BJ (cell line): ENCODE results near the gene DMD. TPM values are rescaled to one million over a fixed set of nuclear protein-coding genes. Genes with fewer than 3 reads are reported as not detected.

ENCODE experiments used
- CTCF ChIA-PET: fragments of 350-600 bp; formaldehyde crosslinking; extraction: SDS; loops from one replicate; lab custom pipeline; 2021; ENCODE audit warnings: antibody characterized with exemption, inconsistent platforms; lab: Yijun Ruan, JAX
- POLR2A ChIA-PET: fragments of 300-600 bp; sonication (Branson Sonifier 250); formaldehyde crosslinking; extraction: SDS; loops from one replicate; lab custom pipeline; 2021; ENCODE audit warnings: antibody characterized with exemption; lab: Charles Lee
- DNase-seq: peaks from one replicate; pipeline ENCODE4 v3.0.0-alpha.2; 2011; ENCODE audit warnings: low read depth
- H3K27me3 ChIP-seq: 2 replicates; pipeline ENCODE4 v1.6.0; 2011; ENCODE audit warnings: low read length; ENCODE audit not compliant: control insufficient read depth, insufficient read depth
- H3K36me3 ChIP-seq: 2 replicates; pipeline ENCODE4 v1.5.1; 2011; ENCODE audit warnings: low read length; ENCODE audit not compliant: control insufficient read depth, insufficient read depth
- H3K4me3 ChIP-seq: 2 replicates; pipeline ENCODE4 v1.5.1; 2011; ENCODE audit warnings: low read depth, mild to moderate bottlenecking, control low read depth, low read length
- polyA plus RNA-seq: library from polyadenylated mRNA; depleted of rRNA; stranded (reverse); fragments of >200 nt; gene quantifications from 2 replicates; pipeline ENCODE4 v1.2.3, GENCODE V29; 2011
- TF ChIP-seq, protein P1 (sequence below): IDR thresholded peaks from 2 replicates; pipeline ENCODE4 v1.5.1; 2011; ENCODE audit warnings: low read depth, mild to moderate bottlenecking, control low read depth, inconsistent platforms, low read length, moderate library complexity; ENCODE audit not compliant: insufficient read depth

Gene DMD
- polyA plus RNA-seq, 1 experiment: 12.5 TPM

DNA sequence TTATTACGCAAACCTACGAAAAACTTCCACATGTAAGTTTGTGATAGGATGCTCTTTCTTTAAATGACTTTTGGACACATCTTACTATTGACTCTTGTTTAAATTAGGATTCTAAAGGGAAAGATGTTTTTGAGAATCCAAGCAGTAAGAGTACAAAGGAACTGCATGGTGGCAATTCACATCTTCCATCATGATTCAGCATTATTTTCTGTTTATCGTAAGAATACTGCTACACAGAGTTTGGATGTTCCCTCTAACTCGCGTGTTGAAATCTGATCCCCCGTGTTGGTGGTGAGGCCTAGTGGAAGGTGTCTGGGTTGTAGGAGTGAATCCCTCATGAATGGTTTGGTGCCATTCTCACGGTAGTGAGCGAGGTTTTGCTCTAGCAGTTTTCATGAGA lies 1767.7 kb downstream of the DMD start:
- no peak overlapping the region for H3K4me3 ChIP-seq
- no peaks in the 10 kb centered on the region for H3K27me3 ChIP-seq
- no peak for DNase-seq
- TF ChIP-seq, protein P1, sequence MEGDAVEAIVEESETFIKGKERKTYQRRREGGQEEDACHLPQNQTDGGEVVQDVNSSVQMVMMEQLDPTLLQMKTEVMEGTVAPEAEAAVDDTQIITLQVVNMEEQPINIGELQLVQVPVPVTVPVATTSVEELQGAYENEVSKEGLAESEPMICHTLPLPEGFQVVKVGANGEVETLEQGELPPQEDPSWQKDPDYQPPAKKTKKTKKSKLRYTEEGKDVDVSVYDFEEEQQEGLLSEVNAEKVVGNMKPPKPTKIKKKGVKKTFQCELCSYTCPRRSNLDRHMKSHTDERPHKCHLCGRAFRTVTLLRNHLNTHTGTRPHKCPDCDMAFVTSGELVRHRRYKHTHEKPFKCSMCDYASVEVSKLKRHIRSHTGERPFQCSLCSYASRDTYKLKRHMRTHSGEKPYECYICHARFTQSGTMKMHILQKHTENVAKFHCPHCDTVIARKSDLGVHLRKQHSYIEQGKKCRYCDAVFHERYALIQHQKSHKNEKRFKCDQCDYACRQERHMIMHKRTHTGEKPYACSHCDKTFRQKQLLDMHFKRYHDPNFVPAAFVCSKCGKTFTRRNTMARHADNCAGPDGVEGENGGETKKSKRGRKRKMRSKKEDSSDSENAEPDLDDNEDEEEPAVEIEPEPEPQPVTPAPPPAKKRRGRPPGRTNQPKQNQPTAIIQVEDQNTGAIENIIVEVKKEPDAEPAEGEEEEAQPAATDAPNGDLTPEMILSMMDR: no peak
- ChIA-PET POLR2A (no interaction called here), CTCF (no interaction called here)
- no peaks in the 10 kb centered on the region for H3K36me3 ChIP-seq

DNA sequence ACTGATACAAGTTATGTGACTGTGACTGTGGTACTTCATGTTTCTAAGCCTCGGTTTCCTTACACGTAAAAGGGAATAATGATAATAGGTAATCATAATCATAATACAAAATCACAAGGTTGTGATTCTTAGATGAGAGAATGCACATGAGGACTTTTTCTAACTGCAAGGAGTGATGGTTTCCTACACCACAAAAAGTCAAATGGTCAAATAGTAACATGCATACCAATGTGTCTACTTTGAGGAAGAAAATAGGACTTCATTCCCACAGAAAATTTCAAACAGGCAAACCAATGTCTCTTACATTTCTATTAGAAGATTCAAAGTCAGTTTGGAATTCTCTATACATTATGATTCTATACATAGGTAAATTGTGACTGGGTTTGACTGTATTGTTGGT lies 1770.8 kb downstream of the DMD start:
- Histone ChIP-seq H3K36me3 (no peaks in the 10 kb centered on the region), H3K4me3 (no peak overlapping the region), H3K27me3 (no peaks in the 10 kb centered on the region)
- TF ChIP-seq, protein P1: no peak
- POLR2A ChIA-PET: no interaction called here
- CTCF ChIA-PET: no interaction called here
- no peak for DNase-seq

DNA sequence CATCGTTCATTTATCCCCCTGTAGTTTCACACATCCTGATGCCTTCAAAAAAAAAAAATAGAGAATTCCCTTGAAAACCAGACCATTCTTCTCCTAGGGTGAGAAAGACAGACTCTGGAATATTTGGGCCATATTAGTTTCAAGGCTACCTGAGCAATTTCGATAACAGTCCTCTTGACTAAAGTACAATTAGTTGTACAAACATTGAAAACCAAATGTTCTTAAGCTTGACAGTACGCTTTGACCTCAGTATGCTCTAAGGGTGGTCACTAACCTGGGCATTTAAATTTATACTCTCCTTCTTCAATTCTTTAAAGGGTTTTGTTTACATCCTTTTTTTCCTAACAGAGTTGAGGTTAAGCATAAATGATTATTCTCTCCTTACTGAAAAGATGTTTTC lies 1774.9 kb downstream of the DMD start:
- TF ChIP-seq, protein P1: no peak
- Histone ChIP-seq H3K27me3 (no peaks in the 10 kb centered on the region), H3K4me3 (no peak overlapping the region), H3K36me3 (no peaks in the 10 kb centered on the region)
- ChIA-PET POLR2A (no interaction called here), CTCF (no interaction called here)
- DNase-seq: no peak

DNA sequence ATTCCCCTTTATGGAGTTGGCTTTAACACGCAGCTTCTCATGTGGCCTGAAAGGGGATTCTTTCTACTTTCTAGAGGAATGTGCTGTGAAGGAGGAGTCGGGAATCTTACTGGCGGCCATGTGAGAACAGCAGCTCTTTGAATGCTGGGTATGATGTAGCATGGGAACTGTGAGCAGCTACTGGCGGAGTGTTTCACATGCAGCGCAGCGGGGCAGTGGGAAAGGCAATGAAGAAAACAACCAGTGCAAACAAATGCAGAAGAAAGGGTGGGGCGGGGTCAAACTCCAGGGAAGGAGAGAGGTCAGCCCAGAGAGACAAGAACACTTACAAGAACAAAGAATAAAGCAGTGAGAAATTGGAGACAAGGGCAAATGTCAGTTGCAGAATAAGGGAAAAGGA lies 1775.8 kb downstream of the DMD start:
- Histone ChIP-seq H3K4me3 (no peak overlapping the region), H3K27me3 (no peaks in the 10 kb centered on the region), H3K36me3 (no peaks in the 10 kb centered on the region)
- POLR2A ChIA-PET: no interaction called here
- TF ChIP-seq, protein P1: no peak
- no peak for DNase-seq
- CTCF ChIA-PET: no interaction called here

DNA sequence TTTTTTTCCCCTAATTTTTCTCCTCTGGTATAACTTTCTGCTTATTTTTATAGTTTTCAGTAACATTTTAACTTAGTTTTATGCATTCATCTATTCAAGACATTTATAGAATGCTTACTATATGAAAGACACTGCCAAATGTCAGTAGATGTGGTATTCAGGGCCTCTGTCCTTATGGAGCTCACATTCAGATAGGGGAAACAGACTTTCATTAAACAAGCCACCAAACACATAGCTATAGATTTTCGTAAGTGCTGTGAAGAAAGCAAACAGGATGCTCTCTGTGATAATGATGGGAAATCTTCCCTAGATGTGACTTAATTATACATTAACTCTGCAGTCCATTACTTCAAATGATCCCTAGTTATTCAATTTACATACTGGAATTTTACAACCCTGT lies 1777.5 kb downstream of the DMD start:
- ChIA-PET CTCF (no interaction called here), POLR2A (no interaction called here)
- H3K36me3 ChIP-seq: no peaks in the 10 kb centered on the region
- DNase-seq: no peak
- H3K27me3 ChIP-seq: no peaks in the 10 kb centered on the region
- TF ChIP-seq, protein P1: no peak
- no peak overlapping the region for H3K4me3 ChIP-seq
